HEK293T (cell line): Measurements from ENCODE around the gene RIOK3.

Experiments used
- CTCF ChIA-PET: fragments of 350-600 bp; formaldehyde crosslinking; extraction: SDS; loops from one replicate; lab custom pipeline; 2021; ENCODE audit warnings: antibody characterized with exemption, inconsistent platforms; lab: Yijun Ruan, JAX
- POLR2A ChIA-PET: fragments of 350-600 bp; formaldehyde crosslinking; extraction: SDS; loops from one replicate; lab custom pipeline; 2020; ENCODE audit warnings: antibody characterized with exemption, inconsistent platforms; lab: Yijun Ruan, JAX
- DNase-seq: peaks from one replicate; pipeline ENCODE4 v3.0.0; 2012; ENCODE audit warnings: mixed read lengths; ENCODE audit errors: extremely low spot score
- ARNT ChIP-seq: fragments of 450-650 bp; IDR thresholded peaks from 2 replicates; pipeline ENCODE4 v1.6.1; 2017; ENCODE audit warnings: mild to moderate bottlenecking
- BHLHE40 ChIP-seq: fragments of 450-650 bp; IDR thresholded peaks from 2 replicates; pipeline ENCODE4 v1.6.1; 2016; ENCODE audit warnings: mild to moderate bottlenecking, moderate library complexity, borderline replicate concordance
- CTBP1 ChIP-seq: fragments of 450-650 bp; IDR thresholded peaks from 2 replicates; pipeline ENCODE4 v1.6.1; 2016; ENCODE audit warnings: borderline replicate concordance
- ELF4 ChIP-seq: fragments of 450-650 bp; IDR thresholded peaks from 2 replicates; pipeline ENCODE4 v1.6.1; 2017; ENCODE audit warnings: antibody characterized with exemption
- FOXA1 ChIP-seq: fragments of 450-650 bp; IDR thresholded peaks from 2 replicates; pipeline ENCODE4 v1.6.1; 2016; ENCODE audit warnings: mild to moderate bottlenecking
- FOXK2 ChIP-seq: fragments of 450-650 bp; IDR thresholded peaks from 2 replicates; pipeline ENCODE4 v1.6.1; 2016; ENCODE audit warnings: mild to moderate bottlenecking
- FOXM1 ChIP-seq: fragments of 450-650 bp; IDR thresholded peaks from 2 replicates; pipeline ENCODE4 v1.6.1; 2017; ENCODE audit warnings: mild to moderate bottlenecking, borderline replicate concordance
- HDGF ChIP-seq: fragments of 450-650 bp; IDR thresholded peaks from 2 replicates; pipeline ENCODE4 v1.6.1; 2017; ENCODE audit warnings: antibody characterized with exemption, borderline replicate concordance
- L3MBTL2 ChIP-seq: fragments of 450-650 bp; conservative IDR thresholded peaks from 2 replicates; pipeline ENCODE4 v1.6.1; 2016; ENCODE audit warnings: mild to moderate bottlenecking
- LEF1 ChIP-seq: fragments of 450-650 bp; IDR thresholded peaks from 2 replicates; pipeline ENCODE4 v1.6.1; 2017; ENCODE audit warnings: mild to moderate bottlenecking, borderline replicate concordance
- NFRKB ChIP-seq: fragments of 450-650 bp; IDR thresholded peaks from 2 replicates; pipeline ENCODE4 v1.6.1; 2016; ENCODE audit warnings: mild to moderate bottlenecking, moderate library complexity
- SP1 ChIP-seq: fragments of 450-650 bp; IDR thresholded peaks from 2 replicates; pipeline ENCODE4 v1.6.1; 2017
- SUZ12 ChIP-seq: fragments of 450-650 bp; IDR thresholded peaks from 2 replicates; pipeline ENCODE4 v1.6.1; 2016; ENCODE audit warnings: mild to moderate bottlenecking
- TARDBP ChIP-seq: fragments of 450-650 bp; IDR thresholded peaks from 2 replicates; pipeline ENCODE4 v1.6.1; 2016
- ZNF384 ChIP-seq: fragments of 450-650 bp; IDR thresholded peaks from 2 replicates; pipeline ENCODE4 v1.6.1; 2016
- TF ChIP-seq, protein P1 (sequence below): fragments of 450-650 bp; IDR thresholded peaks from 2 replicates; pipeline ENCODE4 v1.6.1; 2016

The RIOK3 gene

DNA sequence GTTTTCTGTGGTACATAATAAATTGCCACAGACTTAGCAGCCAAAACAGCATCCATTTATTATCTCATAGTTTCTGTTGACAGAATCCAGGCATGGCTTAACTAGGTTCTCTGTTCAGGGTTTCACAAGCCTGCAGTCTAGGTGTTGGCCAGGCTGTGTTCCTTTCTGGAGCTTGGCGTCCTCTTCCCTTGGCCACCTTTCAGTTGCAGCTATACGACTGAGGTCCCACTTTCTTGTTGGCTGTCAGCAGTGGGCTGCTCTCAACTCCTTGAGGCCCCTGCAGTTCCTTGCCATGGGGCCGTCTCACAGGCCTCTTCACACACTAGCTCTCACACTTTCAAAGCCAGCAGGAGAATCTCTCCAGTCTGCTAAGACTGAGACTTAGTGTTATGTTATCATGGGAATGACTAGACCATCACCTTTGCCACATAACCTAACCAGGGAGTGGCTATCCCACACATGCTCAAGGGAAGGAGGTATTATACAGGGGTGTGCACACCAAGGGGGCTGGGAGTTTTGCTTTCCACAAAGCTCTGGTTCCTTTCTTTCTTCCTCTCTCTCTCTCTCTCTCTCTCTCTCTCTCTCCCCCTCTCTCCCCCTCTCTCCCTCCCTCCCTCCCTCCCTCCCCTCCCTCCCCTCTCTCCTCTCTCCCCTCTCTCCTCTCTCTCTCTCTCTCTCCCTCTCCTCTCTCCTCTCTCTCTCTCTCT, 15.8 kb downstream of the RIOK3 start:
- ChIA-PET POLR2A (no interaction called here), CTCF (interaction anchor here (0.6 kb wide), 1 partner anchor 1156 kb away, joined by 3 read pairs; no protein-coding TSS in a partner anchor)
- DNase-seq, result no peak
- no peak for TF ChIP-seq FOXM1
- TF ChIP-seq NFRKB, result no peak
- no peak for TF ChIP-seq BHLHE40
- TF ChIP-seq FOXK2, result no peak
- no peak for TF ChIP-seq ELF4
- TF ChIP-seq SP1, result no peak
- TF ChIP-seq ZNF384, result no peak
- no peak for TF ChIP-seq SUZ12
- TF ChIP-seq L3MBTL2, result no peak
- TF ChIP-seq, protein P1, sequence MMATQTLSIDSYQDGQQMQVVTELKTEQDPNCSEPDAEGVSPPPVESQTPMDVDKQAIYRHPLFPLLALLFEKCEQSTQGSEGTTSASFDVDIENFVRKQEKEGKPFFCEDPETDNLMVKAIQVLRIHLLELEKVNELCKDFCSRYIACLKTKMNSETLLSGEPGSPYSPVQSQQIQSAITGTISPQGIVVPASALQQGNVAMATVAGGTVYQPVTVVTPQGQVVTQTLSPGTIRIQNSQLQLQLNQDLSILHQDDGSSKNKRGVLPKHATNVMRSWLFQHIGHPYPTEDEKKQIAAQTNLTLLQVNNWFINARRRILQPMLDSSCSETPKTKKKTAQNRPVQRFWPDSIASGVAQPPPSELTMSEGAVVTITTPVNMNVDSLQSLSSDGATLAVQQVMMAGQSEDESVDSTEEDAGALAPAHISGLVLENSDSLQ, result no peak
- TF ChIP-seq FOXA1, result no peak
- no peak for TF ChIP-seq LEF1
- TF ChIP-seq CTBP1, result no peak
- TF ChIP-seq ARNT, result no peak

DNA sequence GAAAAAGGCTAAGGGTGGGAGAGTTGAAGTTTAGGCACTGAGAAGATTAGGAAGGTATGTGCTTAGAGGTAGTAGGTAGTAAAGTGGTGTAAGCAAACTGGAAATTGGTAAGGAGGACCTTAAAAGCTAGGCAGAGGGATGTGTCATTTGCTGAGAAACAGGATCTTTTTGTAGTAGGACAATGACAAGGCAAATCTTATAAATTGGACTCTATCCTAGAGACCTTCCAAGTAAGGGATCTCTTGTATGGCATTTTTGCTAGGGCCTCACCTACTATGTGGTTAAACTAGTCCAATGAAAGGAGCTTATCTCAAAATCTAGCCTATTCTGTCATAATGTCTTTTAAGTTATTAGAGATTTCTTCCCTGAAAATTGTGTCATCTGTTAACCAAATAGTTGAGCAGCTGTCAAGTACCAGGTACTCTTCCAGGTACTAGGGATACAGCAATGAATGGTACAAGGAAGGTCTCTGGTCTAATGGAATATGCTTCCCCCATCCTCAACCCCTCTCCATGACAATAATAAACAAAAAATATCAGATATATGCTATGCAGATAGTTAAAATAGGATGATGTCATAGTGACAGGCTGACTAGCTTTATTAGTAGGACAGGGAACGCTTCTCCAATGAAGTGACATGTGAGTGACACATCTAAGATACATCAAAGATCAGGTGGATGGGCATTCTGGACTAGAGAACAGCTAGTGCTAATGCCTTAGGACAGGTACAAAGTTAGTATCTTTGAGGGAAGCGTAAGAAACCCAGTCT, 17.7 kb downstream of the RIOK3 start:
- CTCF ChIA-PET, result interaction anchor here (0.6 to 1.1 kb wide), 3 partner anchors 17 to 27 kb away, joined by 3 to 4 read pairs (median 3); no protein-coding TSS in a partner anchor
- TF ChIP-seq, protein P1, result no peak
- no peak for TF ChIP-seq ARNT
- TF ChIP-seq SP1, result no peak
- no peak for TF ChIP-seq HDGF
- TF ChIP-seq TARDBP, result no peak
- TF ChIP-seq NFRKB, result no peak
- TF ChIP-seq CTBP1, result no peak
- TF ChIP-seq FOXM1, result no peak
- no peak for TF ChIP-seq FOXK2
- no peak for TF ChIP-seq L3MBTL2
- no peak for TF ChIP-seq ELF4
- no peak for TF ChIP-seq LEF1
- no peak for TF ChIP-seq ZNF384
- no peak for TF ChIP-seq BHLHE40
- TF ChIP-seq SUZ12, result no peak
- TF ChIP-seq FOXA1, result no peak
- DNase-seq, result no peak
- POLR2A ChIA-PET, result no interaction called here

DNA sequence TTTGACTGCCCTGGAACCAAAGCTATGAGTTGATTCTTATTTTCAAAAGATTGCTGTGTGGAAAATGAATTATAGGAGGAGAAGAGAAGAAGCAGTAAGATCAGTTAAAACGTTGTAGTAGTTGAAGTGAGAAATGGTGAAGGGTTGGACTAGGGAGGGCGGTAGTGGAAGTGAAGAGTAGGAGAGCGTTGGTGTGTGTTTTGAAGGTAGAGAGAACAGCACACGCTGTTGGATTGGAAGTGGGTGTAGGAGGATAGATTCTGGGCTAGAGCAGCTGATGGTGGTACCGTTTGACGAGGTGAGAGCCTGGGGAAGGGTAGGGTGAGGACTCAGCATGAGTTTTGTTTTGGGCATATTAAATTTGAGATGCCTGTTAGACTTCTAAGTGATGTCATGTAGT, 18.4 kb downstream of the RIOK3 start:
- CTCF ChIA-PET, result interaction anchor here (0.5 to 1.1 kb wide), 3 partner anchors 16 to 443 kb away, joined by 3 to 4 read pairs (median 3); no protein-coding TSS in a partner anchor
- TF ChIP-seq FOXA1 (no peak), ELF4 (no peak), HDGF (no peak), CTBP1 (no peak), SP1 (no peak), BHLHE40 (no peak), LEF1 (no peak), FOXM1 (no peak), ZNF384 (no peak), SUZ12 (no peak)
- POLR2A ChIA-PET, result no interaction called here
- DNase-seq, result no peak

DNA sequence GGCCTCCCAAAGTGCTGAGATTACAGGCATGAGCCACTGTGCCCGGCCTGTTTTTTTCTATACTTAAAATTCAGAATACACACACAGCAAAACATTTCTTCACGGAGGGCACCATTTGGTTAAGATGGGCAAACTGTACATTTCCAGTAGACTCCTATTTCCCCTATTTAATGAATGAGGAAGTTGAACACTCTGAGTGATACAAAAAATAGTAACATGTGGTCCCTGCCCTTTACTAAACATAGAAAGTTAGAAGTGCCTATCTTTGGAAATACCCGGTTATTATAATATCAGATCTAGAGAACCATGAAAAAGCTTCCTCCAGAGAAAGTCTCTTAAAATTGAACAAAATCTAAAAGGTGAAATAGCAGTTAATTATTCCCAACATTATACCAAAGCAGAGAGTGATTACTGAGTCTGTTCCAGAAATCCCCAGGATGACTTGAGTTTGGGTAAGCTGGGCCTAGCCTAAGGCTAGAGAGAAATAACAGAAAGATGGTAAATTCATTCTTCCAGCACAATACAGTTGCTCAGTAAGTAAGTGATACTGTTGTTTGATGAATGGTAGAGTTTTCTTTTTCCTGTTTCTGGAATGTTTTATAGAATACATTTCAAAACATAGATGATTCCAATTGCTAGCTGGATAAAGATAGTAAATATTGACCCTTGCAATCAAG, 26.9 kb downstream of the RIOK3 start:
- ChIA-PET CTCF (no interaction called here), POLR2A (no interaction called here)
- no peak for TF ChIP-seq LEF1
- TF ChIP-seq SP1, result no peak
- TF ChIP-seq SUZ12, result no peak
- DNase-seq, result no peak

DNA sequence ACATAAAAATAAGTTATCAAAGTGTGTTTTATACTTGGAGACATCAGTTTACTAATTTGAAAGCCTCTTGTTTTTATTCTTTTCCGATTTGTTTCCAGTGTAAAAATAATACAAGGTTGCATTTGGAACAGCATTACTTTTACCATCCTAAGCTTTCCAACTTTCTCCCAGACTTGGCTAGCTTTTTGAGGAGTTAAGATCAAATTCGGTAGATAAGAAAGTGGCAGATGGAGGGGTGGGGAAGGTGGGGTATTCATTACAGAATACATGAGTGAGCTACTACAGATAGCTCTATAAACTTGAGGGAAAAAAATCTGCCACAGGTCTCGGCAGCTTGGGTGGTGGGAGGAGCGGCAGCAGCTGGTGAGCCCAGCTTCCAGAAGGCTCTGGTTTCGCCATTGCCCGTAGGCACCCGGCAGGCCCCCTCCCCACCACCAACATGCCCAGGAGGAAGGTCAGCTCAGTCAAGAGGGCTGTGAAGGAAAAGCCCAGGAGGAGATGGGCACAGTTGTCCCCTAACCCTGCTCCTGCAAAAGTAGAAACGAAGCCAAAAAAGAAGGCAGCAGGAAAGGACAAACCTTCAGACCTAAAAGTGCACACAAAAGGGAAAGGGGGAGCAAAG, 31.6 kb downstream of the RIOK3 start:
- ChIA-PET POLR2A (interaction anchor here (1.4 to 2.0 kb wide), 2 partner anchors 9 to 32 kb away, joined by 5 to 6 read pairs; partner anchors contain the start of gene RIOK3), CTCF (interaction anchor here (0.6 to 2.4 kb wide), 2 partner anchors 9 to 14 kb away, joined by 4 to 13 read pairs; no protein-coding TSS in a partner anchor)
- no peak for TF ChIP-seq BHLHE40
- TF ChIP-seq FOXK2, result no peak
- TF ChIP-seq NFRKB, result no peak
- TF ChIP-seq HDGF, result no peak
- no peak for TF ChIP-seq SP1
- no peak for TF ChIP-seq FOXM1
- no peak for TF ChIP-seq CTBP1
- TF ChIP-seq SUZ12, result no peak
- no peak for TF ChIP-seq ZNF384
- DNase-seq, result no peak
